Measurements from ENCODE around the gene WDR18. TPM values are rescaled to one million over a fixed set of nuclear protein-coding genes. Genes with fewer than 3 reads are reported as not detected.

The WDR18 gene
- total RNA-seq, 1 donor from 2014 or later = 38.6 TPM

- Histone ChIP-seq H3K27me3 (no peaks in the 10 kb centered on the region), H3K36me3 (peaks cover 9% of the 10 kb centered on the region), H3K79me2 (ENCODE audit: low read depth) (peaks cover 27% of the 10 kb centered on the region), H2AFZ (replicated peaks) (no peak overlapping the region), H3K4me2 (no peak overlapping the region), H3K9ac (no peak overlapping the region), H3K4me1 (no peaks in the 10 kb centered on the region), H3K9me3 (ENCODE audit: low read depth) (no peaks in the 10 kb centered on the region), H3K4me3 (no peak overlapping the region), H3F3A (ENCODE audit: low read depth) (no peaks in the 10 kb centered on the region), H4K20me1 (ENCODE audit: low read depth) (peaks cover 5% of the 10 kb centered on the region), H3K27ac (no peak overlapping the region)
- H3K27me3 Mint-ChIP-seq (ENCODE audit: insufficient read depth, low read depth) = peaks cover 5% of the 10 kb centered on the region
- peaks cover 3% of the 10 kb centered on the region for H3K9me3 Mint-ChIP-seq
- TF ChIP-seq EZH2phosphoT487 (IDR thresholded peaks at IDR 0.05) (no peak), CTCF (IDR thresholded peaks at IDR 0.05) (no peak), EZH2 (IDR thresholded peaks at IDR 0.05) (no peak)
- peaks cover 28% of the 10 kb centered on the region for H3K36me3 Mint-ChIP-seq
- H3K27ac Mint-ChIP-seq = no peak overlapping the region
- no peak for DNase-seq (ENCODE audit: low spot score)
- no peak overlapping the region for H3K4me3 Mint-ChIP-seq
- peaks cover 18% of the 10 kb centered on the region for H3K4me1 Mint-ChIP-seq
These were observed 21.3 kb upstream of the WDR18 start for GRCh38 chr19:962683-963400.

GRCh38 chr19:963486-963951 is 20.6 kb upstream of the WDR18 start:
- Histone ChIP-seq H3K4me3 (no peak overlapping the region), H3K4me1 (no peaks in the 10 kb centered on the region), H3K9ac (no peak overlapping the region), H3K27me3 (no peaks in the 10 kb centered on the region), H2AFZ (replicated peaks) (no peak overlapping the region), H3K4me2 (no peak overlapping the region), H3K79me2 (ENCODE audit: low read depth) (peaks cover 21% of the 10 kb centered on the region), H3F3A (ENCODE audit: low read depth) (no peaks in the 10 kb centered on the region), H4K20me1 (ENCODE audit: low read depth) (peaks cover 5% of the 10 kb centered on the region), H3K27ac (no peak overlapping the region), H3K9me3 (ENCODE audit: low read depth) (no peaks in the 10 kb centered on the region), H3K36me3 (peaks cover 12% of the 10 kb centered on the region)
- Mint-ChIP-seq H3K27me3 (ENCODE audit: insufficient read depth, low read depth) (peaks cover 7% of the 10 kb centered on the region), H3K9me3 (peaks cover 3% of the 10 kb centered on the region), H3K4me1 (peaks cover 18% of the 10 kb centered on the region), H3K27ac (no peak overlapping the region), H3K36me3 (peaks cover 32% of the 10 kb centered on the region), H3K4me3 (no peak overlapping the region)
- TF ChIP-seq EZH2phosphoT487 (IDR thresholded peaks at IDR 0.05) = no peak
- no peak for DNase-seq (ENCODE audit: low spot score)

- Histone ChIP-seq H3K9ac (no peak overlapping the region), H3K36me3 (peaks cover 18% of the 10 kb centered on the region), H3K79me2 (ENCODE audit: low read depth) (peaks cover 17% of the 10 kb centered on the region), H3K4me1 (no peaks in the 10 kb centered on the region), H3K27me3 (no peaks in the 10 kb centered on the region), H2AFZ (replicated peaks) (no peak overlapping the region), H3K4me2 (no peak overlapping the region), H3K4me3 (no peak overlapping the region), H3F3A (ENCODE audit: low read depth) (peaks cover 4% of the 10 kb centered on the region), H4K20me1 (ENCODE audit: low read depth) (peaks cover 5% of the 10 kb centered on the region), H3K27ac (no peak overlapping the region), H3K9me3 (ENCODE audit: low read depth) (no peaks in the 10 kb centered on the region)
- Mint-ChIP-seq H3K9me3 (peaks cover 3% of the 10 kb centered on the region), H3K27me3 (ENCODE audit: insufficient read depth, low read depth) (peaks cover 7% of the 10 kb centered on the region), H3K4me3 (no peak overlapping the region), H3K4me1 (peaks cover 16% of the 10 kb centered on the region), H3K27ac (no peak overlapping the region), H3K36me3 (peaks cover 33% of the 10 kb centered on the region)
- no peak for TF ChIP-seq EZH2 (IDR thresholded peaks at IDR 0.05)
- TF ChIP-seq CTCF (IDR thresholded peaks at IDR 0.05) = no peak
- no peak for TF ChIP-seq EZH2phosphoT487 (IDR thresholded peaks at IDR 0.05)
- DNase-seq (ENCODE audit: low spot score) = no peak
These were observed 20.0 kb upstream of the WDR18 start for GRCh38 chr19:964116-964520.

Data from neural progenitor cell (in vitro differentiated cells).